Stimulated activated CD4-positive, alpha-beta T cell treated with anti-CD3 and anti-CD28 coated beads, Interleukin-15, amount 100 ng/mL, for 1 hour (primary cell): ENCODE results near the gene SIRT2.
"Not testable (repeated sequence)": the region's sequence is repeated elsewhere in the genome, so short reads cannot be mapped to it uniquely, and the experiment has no call there.

Source experiments
- DNase-seq, 2 donors: peaks; one replicate each; pipeline ENCODE4 v3.0.0-alpha.2; 2020; ENCODE audit warnings: low read depth in 1 of 2, low spot score in 1 of 2

Gene SIRT2

DNA sequence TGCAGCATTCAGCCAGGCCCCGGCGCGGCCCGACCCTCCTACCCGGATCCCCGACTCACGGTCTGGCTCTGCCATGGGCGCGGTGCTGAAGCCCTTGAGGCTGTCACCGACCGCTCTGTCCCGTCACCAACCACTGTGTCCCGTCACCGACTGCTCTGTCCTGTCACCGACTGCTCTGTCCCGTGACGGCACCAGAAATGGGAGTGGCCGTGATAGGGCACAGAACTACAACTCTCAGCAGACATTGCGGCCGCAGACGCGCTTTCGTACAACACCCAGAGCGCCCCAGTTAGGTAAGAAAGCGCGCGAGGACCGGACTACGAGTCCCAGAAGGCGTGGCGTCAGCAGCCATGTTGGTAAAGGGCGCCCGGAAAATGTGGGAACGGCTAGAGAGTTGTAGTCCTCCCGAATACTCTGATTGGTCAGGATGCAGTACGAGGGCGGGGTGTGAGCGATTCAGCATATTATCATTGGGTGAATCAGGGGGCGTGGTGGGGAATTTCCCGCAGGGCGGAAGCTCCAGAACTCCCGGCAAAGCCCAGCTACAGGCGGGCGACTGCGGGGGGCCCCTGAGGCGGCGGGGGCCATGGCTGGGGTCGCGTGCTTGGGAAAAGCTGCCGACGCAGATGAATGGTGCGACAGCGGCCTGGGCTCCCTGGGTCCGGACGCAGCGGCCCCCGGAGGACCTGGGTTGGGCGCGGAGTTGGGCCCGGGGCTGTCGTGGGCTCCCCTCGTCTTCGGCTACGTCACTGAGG lies at the start of gene SIRT2, which contains the start of gene NFKBIB:
Gene SIRT2, minus strand, starts transcription at position 172 of the 755 bp plus-strand sequence. Its CDS starts 97 bp downstream, at position 75.
Gene NFKBIB, plus strand, starts transcription at position 523 of the 755 bp plus-strand sequence. Its CDS starts 64 bp downstream, at position 587.
- DNase-seq: peak; percentile 92 to 95

DNA sequence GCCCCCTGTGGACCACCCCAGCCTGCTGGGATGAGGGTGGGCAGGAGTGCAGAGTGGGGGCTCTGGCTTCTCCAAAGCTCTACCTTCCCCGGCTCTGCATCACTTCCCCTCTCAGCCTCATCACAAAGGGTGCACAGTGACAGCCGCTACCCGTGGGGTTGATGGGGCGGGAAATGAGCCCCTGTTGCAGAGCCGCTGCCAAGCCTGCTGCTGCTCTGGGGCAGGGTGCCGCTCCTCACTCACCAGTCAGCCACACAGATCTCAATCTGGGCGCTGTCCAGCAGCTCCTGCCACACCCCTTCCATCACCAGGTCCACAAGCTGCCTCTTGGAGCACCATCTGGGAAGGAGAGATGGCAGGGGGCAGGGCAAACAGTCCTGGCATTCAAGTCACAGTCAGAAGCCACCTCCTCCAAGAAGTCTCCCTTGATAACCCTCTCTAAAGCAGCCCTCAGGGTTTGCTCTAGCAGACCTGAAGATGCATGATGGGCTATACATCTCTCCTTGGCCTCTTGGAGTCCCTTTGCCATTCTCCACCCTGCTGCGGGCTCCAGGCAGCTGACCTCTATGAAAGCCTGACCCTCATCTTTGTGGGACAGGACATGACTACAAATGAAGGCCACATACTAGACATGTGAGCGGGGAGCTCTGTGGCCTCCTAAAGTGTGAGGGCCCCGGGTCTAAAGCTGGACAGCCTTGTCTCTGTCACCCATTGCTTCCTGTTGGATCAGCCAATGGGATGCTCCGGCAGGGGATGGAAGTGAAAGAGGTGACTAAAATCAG lies 47.0 kb upstream of the SIRT2 start:
- DNase-seq: no peak

DNA sequence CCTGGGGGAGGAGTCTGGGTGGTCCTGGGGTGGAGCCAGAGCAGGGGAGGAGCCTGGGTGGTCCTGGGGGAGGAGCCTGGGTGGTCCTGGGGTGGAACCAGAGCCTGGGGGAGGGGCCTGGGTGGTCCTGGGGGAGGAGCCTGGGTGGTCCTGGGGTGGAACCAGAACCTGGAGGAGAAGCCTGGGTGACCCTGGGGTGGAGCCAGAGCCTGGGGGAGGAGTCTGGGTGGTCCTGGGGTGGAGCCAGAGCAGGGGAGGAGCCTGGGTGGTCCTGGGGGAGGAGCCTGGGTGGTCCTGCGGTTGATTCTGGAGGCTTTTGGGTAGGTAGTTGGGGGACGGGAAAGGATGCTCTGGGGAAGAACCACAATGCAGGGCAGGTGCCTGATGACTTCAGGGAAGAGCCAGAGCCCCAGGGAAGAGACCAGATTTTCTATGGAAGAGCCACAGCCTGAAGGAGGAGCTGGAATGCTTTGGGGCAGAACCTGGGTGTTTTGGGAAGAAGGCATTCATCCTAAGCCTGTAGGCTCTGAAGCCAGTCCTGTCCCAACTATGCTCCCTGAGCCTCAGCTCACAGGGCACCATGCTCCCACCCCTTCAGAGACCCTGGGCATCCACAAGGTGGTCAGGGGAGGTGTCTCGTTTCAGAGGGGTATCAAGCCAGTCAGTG lies 46.3 kb upstream of the SIRT2 start:
- DNase-seq: no peak

DNA sequence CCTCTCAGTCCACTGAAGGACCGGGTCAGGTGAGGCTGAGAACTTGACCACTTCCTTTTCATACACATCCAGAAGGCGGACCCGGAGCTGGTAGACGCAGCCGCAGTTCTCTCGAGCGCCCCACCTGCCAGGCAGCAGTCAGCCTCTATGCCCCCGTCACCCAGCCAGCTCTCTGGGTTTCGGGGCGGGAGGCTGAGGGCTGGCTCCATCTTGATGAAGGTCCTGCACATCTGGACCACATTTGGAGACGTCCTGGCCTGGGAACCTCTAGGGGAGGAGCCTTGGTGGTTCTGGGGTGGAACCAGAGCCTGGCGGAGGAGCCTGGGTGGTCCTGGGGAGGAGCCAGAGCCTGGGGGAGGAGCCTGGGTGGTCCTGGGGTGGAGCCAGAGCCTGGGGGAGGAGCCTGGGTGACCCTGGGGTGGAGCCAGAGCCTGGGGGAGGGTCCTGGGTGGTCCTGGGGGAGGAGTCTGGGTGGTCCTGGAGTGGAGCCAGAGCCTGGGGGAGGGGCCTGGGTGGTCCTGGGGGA lies 45.6 kb upstream of the SIRT2 start:
- no peak for DNase-seq

DNA sequence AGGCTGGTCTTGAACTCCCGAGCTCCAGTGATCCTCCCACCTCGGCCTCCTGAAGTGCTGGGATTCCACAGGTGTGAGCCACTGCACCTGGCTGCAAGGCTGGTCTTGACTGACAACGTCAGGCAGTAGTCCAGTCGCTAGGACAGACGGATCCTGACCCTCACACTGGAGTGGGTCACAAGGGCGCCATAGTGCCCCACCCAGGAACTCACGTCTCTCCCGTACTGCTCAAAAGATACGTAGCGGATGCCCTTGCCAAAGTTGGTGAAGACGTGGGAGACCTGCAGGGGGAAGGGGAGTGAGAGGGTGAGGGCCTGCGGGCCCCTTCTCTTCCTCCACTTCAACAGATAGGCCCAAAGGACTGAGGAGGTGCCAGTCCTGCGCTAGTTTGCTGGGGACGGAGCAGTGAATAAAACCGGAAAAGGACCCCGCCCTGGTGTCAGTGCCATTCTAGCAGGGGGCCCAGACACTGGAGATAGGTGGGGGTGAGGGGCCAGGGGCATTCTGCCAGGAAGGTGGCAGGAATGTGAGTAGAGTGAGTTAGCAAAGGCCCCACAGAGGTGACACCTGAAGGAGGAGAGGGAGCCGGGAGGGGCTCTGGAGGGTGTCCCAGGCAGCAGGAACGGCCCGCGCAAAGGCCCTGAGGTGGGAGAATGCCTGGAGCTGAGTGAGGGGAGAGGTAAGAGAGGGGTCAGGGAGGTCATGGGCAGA lies 43.2 kb upstream of the SIRT2 start:
- no peak for DNase-seq

DNA sequence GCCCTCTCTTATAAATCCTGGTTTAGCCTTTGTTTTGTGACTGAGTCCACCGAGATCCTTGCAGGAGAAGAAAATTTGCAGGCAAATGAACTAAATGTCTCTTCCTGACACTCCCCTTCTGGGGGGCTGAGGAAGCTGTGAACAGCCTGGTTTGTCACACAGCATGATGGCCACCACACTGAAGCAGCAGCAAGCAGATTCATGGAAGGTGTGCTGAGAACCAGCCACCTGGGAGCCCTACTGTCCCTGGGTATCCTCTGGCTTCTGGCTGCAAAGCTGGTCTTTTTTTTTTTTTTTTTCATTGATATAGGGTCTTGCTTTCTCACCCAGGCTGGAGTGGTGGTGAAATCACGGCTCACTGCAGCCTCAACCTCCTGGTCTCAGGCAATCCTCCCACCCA lies 42.6 kb upstream of the SIRT2 start:
- no peak for DNase-seq

DNA sequence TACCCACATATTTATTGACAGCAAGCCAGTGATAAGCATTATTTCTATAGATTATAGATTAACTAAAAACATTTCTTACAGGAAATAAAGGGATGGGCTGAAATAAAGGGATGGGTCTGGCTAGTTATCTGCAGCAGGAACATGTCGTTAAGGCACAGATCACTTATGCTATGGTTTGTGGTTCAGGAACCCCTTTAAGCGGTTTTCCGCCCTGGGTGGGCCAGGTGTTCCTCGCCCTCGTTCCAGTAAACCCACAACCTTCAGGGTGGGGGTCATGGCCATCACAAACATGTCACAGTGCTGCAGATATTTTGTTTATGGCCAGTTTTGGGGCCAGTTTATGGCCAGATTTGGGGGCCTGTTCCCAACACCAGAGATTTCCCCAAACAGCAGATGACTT lies 42.0 kb upstream of the SIRT2 start:
- not testable (repeated sequence) for DNase-seq

DNA sequence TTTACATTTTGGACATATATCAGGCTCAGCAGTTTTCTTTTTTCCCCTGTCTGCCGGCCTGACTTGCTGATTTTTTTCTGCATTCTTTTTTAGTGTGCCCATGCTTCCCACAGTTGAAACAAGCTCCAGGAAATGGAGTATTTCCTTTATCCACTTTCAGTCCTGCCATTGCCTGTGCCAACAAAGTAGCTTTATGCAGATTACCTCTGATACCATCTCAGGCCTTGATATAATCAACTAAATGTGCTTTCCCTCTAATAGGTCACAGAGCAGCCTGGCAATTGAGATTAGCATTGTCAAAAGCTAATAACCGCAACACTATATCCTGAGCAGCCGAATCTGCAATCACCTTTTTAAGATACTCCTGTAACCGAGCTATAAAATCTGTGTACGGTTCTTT lies 40.5 kb upstream of the SIRT2 start:
- no peak for DNase-seq

DNA sequence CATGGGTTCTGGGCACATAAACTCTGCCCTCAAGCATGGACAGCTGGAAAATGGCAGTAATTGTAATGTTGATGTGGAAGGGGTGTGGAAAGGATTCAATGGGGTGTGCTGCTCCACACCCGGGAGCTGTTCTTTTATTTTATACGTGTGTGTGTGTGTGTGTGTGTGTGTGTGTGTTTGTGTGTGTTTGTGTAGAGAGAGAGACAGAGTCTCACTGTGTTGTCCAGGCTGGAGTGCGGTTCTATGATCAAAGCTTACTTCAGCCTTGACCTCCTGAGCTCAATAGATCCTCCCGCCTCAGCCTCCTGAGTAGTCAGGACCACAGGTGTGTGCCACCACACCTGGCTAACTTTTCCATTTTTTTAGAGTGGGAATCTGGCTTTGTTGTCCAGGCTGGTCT lies 34.1 kb upstream of the SIRT2 start:
- no peak for DNase-seq

DNA sequence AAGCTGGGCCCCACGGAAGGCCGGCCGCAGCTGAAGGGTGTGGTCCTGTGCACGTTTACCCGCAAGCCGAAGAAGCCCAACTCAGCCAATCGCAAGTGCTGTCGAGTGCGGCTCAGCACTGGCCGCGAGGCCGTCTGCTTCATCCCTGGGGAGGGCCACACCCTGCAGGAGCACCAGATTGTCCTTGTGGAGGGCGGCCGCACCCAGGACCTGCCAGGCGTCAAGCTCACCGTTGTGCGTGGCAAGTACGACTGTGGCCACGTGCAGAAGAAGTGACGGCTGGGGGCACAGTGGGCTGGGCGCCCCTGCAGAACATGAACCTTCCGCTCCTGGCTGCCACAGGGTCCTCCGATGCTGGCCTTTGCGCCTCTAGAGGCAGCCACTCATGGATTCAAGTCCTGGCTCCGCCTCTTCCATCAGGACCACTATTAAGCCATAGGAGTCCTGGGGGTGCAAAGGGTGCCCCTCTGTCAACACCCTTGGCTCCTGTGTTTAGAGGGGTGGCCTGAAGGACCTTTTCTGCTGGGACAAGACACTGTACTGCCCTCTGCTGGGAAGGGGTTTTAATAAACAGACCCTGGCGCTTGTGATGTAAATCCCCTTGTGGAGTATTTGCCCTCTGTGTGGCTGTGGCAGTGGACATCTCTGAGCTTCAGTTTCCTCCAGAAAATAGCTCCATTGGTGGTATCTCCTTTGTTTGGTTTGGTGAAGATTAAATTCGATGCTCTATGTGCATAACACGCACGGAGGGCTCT lies 33.2 kb upstream of the SIRT2 start:
- DNase-seq: no peak

DNA sequence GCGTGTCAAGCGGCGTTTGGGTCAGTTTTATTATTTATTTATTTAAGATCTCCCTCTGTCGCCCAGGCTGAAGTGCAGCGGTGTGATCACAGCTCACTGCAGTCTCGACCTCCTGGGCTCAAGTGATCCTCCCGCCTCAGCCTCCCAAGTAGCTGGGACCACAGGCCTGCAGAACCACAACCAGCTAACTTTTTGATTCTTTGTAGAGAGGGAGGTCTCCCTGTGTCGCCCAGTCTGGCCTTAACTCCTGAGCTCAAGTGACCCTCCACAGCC lies 32.0 kb upstream of the SIRT2 start:
- no peak for DNase-seq

DNA sequence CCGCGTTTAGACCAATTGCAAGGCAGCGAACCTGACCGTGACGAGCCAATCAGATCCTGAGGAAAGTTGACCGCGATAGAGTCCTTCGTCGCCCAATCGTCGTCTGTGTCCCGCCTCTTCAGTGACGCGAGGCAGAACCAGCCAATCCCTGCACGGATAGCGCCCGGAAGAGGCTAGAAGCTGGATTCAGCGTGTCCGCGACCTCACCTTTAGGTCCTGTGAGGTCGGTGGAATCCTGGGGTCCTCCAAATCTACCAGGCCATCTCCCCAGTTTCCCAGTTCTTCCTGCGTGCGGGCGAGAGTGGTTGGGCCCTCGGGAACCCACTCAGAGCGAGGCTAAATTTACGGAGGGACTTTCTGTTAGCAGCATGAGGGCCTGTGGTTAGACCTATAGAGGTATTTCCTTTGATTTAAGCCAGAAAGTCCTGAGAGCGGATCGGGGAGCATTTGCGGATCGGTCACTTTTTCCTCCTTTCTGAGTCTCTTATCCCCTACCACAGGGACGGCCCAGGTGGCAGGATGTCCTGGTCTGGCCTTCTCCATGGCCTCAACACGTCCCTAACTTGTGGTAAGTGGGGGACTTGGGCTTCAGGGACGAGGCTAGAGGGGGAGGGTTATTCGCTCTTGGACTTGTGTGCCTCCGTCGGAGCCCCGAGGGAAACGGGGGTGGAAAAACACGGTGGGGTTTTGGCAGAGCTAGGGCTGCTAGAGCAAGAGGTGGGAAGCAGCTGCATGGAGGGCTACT lies 31.5 kb upstream of the SIRT2 start, which contains the start of gene MRPS12:
Gene MRPS12, plus strand, starts transcription at position 169 of the 745 bp plus-strand sequence. Its CDS starts 351 bp downstream, at position 520.
- DNase-seq: peak; percentile 93 to 95

DNA sequence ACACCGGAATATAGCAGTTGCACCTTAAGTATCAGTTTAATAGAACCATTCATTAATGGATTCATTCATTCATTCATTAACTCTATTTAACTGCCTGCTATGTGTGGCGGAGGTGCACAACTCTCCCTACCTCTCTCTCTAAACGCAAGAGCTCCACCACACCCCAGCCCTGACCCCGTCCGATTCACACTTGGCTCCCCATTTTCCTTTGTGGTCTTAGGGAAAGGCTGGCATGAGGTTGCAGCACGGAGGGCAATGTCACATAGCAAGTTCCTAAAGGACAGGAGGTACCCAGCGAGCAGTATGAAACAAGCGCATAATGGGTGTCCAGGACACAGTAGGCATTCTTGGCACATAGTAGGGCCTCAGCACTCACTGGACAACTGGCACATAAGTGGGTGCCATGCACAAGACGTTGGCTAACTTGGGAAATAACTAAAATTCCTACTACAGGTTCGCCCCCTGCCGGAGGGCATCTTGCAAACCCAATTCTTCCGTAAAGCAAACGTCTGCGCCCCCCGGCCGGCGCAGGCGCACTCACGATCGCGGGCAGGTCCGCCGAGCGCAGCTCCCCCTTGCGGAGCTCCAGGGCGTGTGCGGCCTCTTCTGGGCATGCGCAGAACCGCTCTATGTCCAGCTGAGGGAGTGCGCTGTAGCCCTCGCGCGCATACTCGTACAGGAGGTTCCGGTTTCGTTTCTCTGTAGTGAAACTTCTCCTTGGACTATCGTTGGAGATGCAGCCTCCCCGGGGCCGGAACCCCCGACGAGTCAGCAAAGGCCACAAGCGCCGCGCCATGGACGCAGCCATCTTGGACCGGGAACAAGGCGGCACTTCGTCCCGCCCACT lies 30.7 kb upstream of the SIRT2 start, which contains the start of gene SARS2:
Gene SARS2, minus strand, starts transcription at position 835 of the 847 bp plus-strand sequence. Its CDS starts 27 bp downstream, at position 808.
- DNase-seq: peak; percentile 87

DNA sequence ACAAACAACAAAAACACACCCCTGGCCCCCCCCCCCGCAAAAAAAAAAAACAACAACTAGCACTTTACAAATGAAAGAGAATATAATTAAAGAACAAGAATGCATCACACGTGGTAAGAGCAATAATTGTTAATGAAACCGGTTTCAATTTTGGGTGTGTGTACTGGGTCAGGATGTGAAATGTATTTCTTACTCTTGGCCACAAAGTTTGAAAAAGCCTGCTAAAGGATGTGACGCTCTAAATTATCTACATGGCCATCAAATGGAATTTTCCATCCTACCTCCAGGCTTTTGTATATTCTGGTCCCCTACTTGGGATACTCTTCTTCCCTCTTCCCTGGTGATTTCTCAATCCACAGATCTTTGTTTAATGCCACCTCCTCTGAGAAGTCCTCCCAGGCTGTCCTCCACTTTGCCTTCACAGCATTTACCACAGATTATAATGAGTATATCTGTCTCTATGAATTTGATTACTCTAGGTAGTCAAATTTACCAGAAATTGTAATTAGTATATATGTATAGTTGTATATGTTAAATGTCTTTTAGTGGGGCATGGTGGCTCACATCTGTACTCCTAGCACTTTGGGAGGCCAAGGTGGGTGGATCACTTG lies 29.1 kb upstream of the SIRT2 start:
- no peak for DNase-seq

DNA sequence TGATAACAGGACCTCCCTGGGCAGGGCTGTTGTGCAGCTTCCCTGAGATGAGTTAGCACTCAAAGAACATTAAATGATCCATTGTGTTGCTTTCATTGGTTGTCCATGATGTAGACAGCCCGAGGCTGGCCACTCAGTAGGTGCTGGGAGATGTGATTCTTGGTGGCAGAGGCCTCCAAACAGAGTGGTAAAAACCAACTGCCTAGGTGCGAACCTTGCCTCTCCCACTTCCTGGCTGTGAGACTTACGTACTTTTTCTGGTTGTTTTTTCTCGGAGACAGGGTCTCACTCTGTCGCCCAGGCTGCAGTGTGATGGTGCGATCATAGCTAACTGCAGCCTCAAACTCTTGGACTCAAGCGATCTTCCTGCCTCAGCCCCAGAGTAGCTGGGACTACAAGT lies 25.0 kb upstream of the SIRT2 start:
- no peak for DNase-seq

DNA sequence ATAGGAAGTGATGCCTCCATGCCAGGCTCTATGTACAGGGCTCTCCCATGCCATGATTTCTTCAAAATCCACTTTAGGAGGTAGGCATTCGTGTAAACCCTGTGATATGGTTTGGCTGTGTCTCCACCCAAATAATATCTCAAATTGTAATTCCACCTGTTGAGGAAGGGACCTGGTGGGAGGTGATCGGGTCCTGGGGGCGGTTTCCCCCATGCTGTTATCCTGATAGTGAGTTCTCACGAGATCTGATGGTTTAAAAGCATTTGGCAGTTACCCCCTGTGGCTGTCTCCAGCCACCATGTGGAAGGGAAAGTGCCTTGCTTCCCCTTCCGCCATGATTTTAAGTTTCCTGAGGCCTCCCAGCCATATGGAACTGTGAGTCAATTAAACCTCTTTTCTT lies 23.1 kb upstream of the SIRT2 start:
- no peak for DNase-seq

DNA sequence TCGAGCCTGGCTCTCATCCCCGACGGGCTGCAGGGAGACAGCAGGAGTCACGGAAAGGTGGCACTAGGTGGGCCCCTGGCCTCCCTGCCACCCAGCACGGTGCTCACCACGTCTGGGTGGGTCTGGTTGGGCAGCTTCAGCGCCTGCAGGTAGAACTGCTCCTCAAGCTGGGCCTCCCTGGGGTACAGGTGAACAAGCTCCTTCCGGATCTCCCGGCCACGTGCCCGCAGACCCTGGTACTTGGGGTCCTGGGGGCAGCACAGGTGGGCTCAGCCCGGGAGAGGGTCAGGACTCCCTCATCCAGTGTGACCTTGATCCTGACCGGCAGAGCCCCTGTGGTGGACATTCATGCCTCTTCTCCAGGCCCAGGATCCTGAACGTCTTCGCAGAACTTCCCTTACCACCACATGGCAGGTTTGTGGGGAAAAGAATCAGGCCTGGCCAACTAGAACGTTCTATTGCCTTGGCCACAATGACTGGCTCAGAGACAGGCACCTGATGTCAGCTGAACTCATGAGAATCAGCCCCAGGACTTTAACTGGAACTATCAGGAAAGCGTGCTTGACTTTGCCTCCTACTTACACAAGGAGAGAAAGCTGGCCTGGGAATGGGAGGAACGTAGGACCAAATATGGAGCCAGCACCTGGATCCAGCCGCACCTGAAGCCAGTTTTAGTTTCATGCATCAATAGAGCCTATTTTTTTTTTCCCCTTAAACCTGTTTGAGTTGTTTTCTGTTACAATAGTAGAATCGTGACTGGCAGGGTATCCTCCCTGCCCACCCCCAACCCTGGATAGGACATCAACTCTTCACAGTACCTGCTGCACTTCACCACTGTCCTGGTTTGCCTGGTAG lies 22.2 kb upstream of the SIRT2 start:
- DNase-seq: no peak
